Islet precursor cell (in vitro differentiated cells): ENCODE data around the gene PITPNC1.
A peak's percentile ranks its signal among the peaks of the same experiment; 100 is the strongest.

Experiments
- DNase-seq: peaks from one replicate; pipeline ENCODE4 v3.0.0-alpha.2; 2018

The PITPNC1 gene

DNA sequence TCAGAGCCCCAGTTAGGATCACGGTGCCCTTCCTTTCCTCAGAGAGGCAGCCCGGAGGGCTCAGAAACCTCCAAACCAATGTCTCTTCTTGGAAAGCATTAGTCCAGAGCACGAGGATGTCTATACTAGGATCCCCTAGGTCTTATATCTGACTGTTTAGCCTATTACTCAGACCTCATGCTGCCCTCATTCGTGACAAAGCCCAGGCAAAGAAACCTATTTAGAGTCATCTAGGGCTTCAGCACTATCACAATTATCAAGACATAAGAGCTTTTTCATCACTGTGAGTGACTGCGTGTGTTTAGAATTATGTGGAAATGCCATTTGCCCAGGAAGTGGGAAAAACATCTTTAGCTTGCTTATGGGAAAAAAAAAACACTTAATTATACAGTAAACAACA is 180.8 kb downstream of the PITPNC1 start:
- DNase-seq: peak; percentile 57

DNA sequence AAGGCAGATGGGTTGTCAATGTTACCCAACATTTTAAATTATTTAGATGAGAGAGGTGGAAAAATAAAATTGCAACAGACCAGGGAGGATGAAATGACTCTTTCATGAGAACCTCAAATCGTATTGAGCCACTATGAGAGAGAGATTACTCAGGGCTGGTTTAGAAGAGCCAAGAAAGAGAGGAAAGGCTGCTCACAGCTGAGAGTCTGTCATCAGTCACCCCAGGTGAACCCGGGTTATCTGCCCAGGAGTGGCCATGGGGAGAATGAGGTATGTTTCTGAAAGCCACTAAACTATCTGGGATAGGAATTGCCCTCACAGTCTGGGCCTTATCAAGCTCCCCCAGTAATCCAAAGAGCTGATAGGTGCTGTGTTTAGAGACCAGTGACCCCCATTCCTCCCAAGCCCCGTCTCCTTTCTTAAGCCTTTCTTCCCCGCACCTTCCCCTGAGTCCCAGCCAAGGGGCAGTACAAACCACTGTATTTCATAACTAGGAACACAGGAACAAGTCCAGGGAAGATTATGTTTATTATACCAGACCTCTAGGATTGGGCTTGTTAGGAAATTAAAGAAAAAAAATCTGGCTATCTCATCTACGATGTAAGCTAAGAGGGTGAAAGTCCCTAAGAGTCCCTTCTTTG is 181.8 kb downstream of the PITPNC1 start:
- peak; percentile 46 for DNase-seq

DNA sequence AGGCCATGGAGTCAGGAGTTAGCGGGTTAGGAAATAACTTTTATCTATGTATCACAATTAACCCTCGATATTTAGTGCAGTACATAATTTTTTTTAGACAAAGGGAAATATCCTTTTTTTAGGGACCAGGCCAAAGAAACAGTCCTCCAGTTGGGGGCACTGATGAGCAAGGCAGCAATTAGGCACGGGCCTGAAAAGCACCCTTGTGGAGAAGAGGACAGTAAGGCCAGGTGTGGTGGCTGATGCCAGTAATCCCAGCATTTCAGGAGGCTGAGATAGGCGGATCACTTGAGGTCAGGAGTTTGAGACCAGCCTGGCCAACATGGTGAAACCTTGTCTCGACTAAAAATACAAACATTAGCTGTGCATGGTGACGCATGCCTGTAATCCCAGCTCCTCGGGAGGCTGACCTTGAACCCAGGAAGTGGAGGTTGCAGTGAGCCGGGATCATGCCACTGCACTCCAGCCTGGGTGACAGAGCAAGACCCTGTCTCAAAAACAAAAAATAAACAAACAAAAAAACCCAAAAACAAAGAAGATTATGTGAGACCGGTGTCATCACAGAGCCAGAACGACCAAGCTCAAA is 182.4 kb downstream of the PITPNC1 start:
- DNase-seq: peak; percentile 52

DNA sequence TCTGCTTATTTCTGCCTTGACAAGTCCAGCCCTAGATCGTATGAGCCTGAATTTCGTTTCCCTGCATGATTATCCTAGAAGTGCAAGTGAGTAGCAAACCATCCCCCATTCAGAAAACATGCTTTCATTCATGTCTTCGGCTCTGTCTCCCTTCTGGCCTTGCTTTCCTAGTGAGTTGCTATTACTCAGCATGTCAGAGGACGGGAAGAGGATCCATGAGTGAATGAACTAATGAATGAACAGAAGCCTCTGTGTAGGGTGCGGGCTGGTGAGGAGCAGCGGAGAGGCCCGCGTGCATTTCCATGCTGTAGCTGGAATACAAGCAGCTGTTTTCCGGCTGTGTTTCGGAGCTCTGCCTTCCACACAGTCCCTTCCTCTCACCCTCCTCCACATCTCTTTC is 184.9 kb downstream of the PITPNC1 start:
- DNase-seq: peak; percentile 45

DNA sequence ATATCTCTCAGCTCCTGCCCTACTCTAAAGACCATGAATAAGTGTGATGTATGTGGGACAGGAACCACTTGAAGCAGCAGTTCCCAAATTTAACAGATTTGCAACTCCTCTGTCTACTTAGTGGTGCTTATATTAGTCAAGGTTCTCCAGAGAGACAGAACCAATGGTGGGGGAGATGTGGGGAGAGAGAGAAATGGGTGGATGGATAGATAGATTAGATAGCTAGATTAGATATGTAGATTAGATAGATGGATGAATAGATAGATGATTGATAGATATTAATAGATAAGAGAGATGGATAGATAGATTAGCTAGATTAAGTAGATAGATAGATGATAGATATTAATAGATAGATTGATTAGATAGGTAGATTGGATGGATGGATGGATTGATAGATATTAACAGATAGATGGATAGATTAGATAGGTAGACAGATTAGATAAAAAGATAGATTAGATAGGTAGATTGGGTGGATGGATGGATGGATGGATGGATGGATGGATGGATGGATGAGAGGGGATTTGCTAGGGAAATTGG is 186.7 kb downstream of the PITPNC1 start:
- DNase-seq: no peak

DNA sequence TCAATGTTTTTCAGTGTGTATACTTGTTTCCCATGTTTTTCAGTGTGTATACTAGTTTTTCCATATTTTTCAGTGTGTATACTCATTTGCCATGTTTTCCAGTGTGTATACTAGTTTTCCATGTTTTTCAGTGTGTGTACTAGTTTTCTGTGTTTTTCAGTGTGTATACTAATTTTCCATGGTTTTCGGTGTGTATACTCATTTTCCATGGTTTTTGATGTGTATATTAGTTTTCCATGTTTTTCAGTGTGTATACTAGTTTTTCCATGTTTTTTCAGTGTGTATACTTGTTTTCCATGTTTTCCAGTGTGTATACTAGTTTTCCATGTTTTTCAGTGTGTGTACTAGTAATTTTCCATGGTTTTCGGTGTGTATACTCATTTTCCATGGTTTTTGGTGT is 188.0 kb downstream of the PITPNC1 start:
- DNase-seq: no peak

DNA sequence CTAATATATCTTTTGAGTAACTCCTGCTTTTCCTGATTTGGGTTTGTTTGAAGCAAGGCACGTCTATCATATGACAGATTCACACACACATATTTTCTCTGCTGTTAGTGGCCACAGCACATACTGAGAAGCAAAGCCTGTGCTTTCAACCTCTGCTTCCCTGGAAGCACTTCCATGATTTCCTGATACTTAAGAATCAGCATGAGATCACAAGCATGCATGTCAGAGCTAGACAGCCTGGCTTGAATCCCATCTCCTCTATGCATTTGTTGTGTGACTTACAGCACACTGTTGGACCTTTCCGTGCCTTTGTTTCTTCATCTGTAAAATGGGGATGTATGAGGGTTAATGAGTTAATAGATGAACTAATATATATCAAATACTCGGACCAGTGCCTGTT is 189.6 kb downstream of the PITPNC1 start:
- DNase-seq: peak; percentile 29

DNA sequence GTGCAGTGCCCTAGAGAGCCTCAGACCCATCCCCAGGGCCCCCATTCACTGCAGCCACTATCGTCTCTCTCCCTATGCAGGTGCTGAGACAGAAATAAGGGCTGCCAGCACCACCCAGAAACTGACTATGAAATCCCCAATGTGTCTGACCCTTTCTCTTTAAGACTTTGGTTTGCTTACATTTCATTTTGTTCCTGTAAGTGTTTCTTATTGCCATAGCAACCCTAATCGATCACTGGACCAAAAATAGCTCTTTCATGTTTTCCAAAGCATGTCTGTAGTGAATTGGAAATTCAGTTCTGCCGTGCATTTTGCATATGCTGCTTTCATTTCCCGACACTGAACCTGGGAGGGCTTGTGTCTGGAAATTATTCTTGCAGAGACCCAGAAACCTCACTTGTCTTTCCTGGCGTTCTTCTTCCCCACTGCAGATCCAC is 192.0 kb downstream of the PITPNC1 start:
- peak; percentile 47 for DNase-seq

DNA sequence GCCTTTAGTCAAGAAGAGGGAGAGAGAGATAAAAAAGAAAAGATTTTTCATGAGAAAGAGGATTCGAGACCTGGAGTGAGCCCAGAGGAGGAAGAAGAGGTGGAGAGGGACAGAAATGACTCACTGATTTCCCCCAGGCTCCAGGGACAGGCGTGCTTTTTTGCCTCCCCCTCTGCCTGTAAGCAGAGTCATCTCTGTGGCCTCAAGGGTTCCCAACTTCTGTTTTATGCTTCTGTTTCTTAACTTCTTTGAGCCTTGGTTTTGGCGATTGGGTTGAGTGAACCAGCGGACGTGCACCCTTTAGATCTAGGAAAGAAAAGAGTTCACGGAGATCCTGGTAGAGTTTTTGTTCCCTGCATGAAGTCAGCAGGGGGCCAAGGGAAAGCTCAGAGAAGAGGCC is 192.8 kb downstream of the PITPNC1 start:
- DNase-seq: peak; percentile 67

DNA sequence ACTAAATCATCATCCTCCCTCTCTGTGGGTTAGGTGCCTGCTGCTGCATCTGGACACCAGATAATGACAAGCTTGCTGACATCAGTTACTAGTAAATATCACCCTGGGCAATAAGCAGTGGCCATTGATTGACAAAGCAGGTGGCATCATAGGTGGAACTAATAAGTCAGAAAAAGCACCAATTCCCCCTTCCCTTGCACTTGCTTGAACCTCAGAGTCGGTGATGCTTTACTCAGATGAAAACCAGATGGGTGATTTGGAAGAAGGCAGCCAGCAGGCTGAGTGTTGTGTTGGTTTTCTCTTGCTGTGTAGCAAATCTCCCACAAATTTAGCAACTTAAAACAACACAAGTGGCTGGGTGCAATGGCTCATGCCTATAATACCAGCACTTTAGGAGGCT is 193.7 kb downstream of the PITPNC1 start:
- peak; percentile 19 for DNase-seq

DNA sequence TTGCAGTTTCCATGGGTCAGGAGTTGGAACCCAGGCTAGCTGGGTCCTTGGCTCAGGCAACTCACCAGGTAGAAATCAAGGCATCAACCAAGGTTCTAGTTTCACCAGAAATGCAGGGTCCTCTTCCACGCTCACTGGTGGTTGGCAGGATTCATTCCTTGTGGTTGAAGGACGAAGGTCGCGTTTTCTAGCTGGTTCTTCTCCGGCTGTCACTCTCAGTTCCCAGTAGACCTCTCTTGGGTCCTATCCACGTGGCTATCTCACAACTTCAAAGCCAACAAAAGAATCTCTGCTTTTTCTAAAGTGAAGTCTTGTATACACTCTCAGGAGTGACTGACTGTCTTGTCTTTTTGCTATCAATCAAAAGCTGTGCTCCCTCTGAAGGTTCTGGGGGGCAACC is 194.4 kb downstream of the PITPNC1 start:
- no peak for DNase-seq

DNA sequence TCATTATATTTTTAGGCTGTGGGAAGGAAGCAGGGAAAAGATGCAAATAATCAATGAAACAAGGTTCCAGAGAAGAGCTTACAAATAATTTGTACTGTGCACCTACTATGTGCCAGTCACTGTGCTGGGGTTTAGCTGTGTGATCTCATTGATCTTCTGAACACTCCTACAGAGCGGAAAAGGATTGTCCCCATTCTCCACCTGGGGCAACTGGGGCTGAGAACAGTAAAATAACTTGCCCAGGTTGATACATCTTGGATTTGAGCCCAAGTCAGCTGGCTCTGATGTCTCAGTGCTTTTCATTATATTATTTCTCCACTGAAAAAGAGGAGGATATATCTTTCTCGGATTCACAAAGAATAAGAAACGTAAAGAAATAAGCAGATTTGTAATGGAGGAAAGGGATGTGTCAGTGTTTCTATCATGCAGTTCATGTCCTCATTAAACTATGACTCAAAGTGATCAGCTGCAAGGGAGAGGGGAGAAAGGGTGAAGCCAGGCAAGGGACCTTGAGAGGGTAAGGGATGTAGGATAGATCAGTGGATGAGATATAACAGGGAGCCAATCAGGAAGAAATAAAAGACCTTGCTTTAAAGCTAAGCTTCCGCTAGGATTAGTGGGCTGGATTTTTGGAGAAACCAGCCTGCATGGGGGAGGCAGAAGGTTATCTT is 197.0 kb downstream of the PITPNC1 start:
- DNase-seq: no peak

DNA sequence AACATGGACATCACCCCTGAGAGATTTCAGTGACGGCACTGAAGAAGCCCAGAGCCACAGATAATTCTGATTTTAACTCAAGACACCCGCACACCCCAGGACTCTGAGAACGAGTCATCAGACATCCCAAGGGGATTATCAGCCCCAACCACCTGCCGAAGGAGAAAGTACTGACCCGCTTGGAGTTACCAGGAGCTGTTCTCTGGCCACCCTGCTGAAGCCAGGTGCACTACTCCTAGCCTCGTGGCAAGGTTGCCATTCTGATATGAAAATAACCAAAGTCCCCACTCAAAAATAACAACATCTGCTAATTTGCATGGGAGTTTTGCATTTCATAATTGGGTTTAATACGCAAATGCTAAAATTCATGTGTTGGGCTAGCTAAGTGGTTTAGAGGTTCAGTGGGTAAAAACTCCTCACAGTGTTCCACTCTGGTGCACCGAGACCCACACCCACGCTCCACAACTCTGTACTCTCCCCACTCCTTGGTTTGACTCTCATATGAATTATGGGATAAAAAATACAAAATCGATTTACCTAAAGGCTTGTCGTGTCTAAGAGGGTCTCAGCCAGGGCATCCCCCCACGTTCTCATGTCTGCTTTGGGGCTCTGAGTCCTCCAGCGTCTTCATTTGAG is 197.7 kb downstream of the PITPNC1 start:
- DNase-seq: no peak

DNA sequence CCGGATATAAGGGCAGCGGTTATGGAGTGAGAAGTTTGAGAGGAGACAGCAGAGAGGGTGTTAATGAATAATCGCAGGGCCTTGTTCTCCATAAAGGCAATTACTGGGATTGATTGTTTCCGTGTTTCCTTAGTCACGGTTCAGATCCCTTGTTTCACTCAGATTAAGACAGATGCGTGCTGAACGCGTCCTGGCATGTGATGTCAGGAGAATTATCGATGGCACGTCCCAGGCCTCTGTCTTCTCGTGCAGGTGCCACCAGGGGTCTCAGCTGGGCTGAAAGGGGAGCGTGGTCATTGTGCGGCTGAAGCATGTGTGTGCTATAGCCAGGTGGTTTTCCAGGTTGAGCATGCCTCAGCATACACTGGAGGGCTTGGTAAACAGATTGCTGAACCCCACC is 198.2 kb downstream of the PITPNC1 start:
- no peak for DNase-seq

DNA sequence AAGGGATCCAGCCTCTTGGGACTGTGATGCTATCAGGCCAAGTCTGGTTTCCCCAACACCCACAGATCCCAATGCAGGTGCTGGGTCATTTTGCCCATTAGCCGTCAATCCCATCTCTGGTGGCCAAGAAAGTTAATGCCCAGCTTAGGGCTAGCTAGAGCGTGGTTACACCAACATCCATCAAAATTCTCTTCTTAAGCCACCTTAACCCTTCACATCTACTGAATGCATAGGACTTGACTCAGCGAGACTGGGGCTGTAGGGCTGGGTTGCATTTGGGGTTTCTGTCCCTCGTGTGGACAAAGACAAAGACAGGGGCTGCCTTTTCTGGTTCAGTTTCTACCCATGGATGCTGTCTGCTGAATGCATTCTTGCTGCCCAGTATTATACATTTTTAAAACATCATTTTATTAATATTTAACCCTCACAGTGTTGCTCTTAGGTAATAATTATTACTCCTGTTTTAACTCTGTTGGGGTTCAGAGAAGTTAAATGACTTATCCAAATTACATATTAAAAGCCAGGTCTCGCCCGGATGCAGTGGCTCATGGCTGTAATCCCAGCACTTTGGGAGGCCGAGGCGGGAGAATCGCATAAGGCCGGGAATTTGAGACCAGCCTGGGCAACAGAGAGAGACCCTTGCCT is 199.5 kb downstream of the PITPNC1 start:
- DNase-seq: no peak

DNA sequence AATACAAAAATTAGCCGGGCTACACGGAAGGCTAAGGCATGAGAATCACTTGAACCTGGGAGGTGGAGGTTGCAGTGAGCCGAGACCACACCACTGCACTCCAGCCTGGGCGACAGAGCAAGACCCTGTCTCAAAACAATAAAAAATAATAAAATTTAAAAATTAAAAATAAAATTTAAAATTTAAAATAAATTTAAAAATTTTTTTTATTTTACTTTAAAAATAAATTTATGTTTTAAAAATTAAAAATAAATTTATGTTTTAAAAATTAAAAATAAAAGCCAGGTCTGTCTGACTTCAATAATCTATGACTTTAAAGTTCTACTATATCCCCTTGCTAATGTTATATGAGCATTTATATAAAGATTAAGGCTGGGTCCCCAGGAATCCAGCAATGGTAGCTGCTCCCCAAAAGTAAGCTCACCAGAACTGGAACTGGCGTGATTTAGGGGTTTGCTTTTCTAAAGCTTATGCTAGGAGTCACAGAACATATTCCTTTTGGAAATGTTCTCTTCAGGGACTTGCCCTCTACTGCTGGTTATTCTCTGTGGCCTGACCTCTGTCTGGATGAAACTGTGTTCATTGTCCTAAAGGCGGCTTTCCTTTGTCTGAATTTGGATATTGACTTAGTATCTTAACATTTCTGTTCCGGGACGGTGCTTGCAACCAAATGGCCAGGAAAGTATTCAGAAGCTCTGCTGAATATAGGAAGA is 200.5 kb downstream of the PITPNC1 start:
- no peak for DNase-seq

DNA sequence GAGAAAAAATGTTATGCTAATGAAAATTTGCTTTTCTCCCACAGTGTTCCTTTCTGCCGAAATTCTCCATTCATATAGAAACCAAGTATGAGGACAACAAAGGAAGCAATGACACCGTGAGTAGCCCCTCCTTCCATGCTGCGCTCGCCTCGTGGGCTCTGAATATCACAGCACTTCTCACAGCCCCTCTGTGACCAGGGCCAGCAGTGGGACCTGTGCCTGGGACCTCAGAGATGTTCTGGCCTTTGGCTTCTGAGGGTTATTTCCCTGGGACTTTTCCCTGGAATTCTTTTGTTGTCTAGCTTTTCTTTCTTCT is 201.0 kb downstream of the PITPNC1 start:
- DNase-seq: peak; percentile 50

DNA sequence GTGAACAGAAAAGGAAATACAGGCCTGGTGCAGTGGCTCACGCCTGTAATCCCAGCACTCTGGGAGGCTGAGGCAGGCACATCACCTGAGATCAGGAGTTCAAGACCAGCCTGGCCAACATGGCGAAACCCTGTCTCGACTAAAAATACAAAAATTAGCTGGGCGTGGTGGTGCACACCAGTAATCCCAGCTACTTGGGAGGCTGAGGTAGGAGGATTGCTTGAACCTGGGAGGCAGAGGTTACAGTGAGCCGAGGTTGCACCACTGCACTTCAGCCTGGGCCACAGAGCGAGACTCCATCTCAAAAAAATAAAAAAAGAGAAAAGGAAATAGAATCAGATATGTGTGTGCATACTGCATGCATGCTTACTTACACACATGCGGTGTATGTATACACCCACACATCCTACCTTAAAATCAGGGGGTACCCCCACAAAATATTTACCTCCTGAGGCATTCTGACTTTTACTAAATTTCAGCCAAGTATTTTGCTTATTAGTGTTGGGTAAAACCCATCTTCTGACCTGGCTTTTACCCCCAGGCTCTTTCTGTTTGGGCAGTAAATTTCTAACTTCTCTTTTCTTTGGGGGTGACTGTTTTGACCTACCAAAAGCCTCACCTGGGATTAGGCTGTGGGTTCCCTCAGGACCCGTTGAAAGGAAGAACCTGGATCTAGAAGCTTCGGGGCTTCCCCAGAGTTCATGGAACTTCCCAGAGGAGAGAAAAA is 201.8 kb downstream of the PITPNC1 start:
- peak; percentile 22 for DNase-seq

DNA sequence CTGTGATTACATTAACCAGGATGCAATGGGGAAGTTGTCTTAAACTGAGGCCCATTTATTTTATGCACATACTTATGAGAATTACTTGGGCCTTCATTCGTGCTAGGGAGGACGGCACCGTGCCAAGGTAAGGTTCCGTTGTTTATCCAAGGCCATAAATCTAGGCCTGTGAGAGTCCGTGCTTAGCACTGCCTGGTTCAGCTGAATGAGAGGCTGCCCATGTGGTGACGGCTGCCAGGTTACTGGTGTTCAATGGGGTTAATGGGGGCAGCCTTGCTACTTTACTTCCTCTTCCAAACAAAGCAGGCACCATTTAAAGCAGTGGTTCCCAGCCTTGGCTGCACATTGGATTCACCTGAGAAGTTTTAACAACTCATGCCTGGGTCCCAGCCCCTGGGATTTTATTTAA is 205.6 kb downstream of the PITPNC1 start:
- peak; percentile 58 for DNase-seq

DNA sequence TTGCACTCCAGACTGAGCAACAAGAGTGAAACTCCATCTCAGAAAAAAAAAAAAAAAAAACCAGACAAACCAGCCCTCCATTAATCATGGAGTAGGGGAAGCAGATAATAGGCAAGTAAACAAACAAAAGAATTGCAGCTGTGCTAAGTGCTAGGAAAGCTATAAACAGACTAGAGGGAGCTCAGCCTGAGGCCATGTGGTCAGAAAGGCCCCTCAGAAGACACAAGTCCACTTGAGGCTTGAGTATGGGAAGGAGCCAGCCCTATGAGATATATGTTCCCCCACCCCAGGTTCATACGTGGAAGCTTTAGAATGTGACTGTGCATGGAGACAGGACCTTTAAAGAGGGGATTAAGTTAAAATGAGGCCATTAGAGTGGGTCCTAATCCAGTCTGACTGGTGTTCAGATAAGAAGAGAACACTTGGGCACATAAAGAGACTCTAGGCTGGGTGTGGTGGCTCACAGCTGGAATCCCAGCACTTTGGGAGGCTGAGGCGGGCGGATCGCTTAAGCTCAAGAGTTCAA is 208.1 kb downstream of the PITPNC1 start:
- peak; percentile 96 for DNase-seq

DNA sequence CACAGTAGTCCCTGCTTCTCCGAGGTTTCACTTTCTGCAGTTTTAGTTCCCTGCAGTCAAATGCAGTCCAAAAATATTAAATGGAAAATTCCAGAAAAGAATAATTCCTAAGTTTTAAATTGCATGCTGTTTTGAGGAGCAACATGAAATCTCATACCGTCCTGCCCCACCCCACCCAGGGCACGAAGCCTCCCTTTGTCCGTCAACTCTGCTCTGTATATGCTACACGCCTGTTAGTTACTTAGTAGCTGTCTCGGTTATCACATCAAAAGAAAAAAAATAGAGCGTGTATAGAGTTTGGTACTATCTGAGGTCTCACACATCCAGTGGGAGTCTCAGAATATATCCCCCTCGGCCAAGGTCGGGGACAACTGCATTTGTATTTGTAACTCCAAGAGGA is 211.2 kb downstream of the PITPNC1 start:
- DNase-seq: peak; percentile 26
